ENCODE measurements around the gene PPP6R1. TPM values are rescaled to one million over a fixed set of nuclear protein-coding genes. Genes with fewer than 3 reads are reported as not detected.
A peak's percentile ranks its signal among the peaks of the same experiment; 100 is the strongest.

Gene PPP6R1, protein sequence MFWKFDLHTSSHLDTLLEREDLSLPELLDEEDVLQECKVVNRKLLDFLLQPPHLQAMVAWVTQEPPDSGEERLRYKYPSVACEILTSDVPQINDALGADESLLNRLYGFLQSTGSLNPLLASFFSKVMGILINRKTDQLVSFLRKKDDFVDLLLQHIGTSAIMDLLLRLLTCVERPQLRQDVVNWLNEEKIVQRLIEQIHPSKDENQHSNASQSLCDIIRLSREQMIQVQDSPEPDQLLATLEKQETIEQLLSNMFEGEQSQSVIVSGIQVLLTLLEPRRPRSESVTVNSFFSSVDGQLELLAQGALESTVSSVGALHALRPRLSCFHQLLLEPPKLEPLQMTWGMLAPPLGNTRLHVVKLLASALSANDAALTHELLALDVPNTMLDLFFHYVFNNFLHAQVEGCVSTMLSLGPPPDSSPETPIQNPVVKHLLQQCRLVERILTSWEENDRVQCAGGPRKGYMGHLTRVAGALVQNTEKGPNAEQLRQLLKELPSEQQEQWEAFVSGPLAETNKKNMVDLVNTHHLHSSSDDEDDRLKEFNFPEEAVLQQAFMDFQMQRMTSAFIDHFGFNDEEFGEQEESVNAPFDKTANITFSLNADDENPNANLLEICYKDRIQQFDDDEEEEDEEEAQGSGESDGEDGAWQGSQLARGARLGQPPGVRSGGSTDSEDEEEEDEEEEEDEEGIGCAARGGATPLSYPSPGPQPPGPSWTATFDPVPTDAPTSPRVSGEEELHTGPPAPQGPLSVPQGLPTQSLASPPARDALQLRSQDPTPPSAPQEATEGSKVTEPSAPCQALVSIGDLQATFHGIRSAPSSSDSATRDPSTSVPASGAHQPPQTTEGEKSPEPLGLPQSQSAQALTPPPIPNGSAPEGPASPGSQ
- total RNA-seq = 10 to 100 TPM; 60.0 to 72.9 (median 65.9) TPM
- long read RNA-seq, donor 1, transcript PPP6R1-201 (24 exons, 3,961 nt) = major isoform, 90 of 156 reads
- long read RNA-seq, donor 1, partial matches to known transcripts = 28 of 156 reads
- long read RNA-seq, donor 1, other reads (novel, unspliced or antisense) = 35 of 156 reads
- long read RNA-seq, donor 2, partial matches to known transcripts = 3 of 4 reads
- long read RNA-seq, donor 2, other reads (novel, unspliced or antisense) = 1 of 4 reads

- Histone ChIP-seq H3K36me3 (ENCODE audit: low read depth) (peaks cover 6% of the 10 kb centered on the region), H3K4me1 (ENCODE audit: low read depth) (peaks cover 38% of the 10 kb centered on the region), H3K9me3 (no peaks in the 10 kb centered on the region), H3K4me3 (peak within 1 kb of the TSS; percentile 90)
- DNase-seq (peak; percentile 98 to 99 (median 98)), ATAC-seq (peak; percentile 93)
- intact Hi-C loops (cut with DNase I, micrococcal nuclease) = no loop called here
- TF ChIP-seq, protein P1, sequence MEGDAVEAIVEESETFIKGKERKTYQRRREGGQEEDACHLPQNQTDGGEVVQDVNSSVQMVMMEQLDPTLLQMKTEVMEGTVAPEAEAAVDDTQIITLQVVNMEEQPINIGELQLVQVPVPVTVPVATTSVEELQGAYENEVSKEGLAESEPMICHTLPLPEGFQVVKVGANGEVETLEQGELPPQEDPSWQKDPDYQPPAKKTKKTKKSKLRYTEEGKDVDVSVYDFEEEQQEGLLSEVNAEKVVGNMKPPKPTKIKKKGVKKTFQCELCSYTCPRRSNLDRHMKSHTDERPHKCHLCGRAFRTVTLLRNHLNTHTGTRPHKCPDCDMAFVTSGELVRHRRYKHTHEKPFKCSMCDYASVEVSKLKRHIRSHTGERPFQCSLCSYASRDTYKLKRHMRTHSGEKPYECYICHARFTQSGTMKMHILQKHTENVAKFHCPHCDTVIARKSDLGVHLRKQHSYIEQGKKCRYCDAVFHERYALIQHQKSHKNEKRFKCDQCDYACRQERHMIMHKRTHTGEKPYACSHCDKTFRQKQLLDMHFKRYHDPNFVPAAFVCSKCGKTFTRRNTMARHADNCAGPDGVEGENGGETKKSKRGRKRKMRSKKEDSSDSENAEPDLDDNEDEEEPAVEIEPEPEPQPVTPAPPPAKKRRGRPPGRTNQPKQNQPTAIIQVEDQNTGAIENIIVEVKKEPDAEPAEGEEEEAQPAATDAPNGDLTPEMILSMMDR (IDR thresholded peaks at IDR 0.05) = peak; percentile 31
These were observed at the start of gene PPP6R1 for GRCh38 chr19:55258828-55259539. TSS of gene PPP6R1 (minus strand) at chr19:55259017. CDS start at chr19:55247103, 11,914 bp downstream.

DNA sequence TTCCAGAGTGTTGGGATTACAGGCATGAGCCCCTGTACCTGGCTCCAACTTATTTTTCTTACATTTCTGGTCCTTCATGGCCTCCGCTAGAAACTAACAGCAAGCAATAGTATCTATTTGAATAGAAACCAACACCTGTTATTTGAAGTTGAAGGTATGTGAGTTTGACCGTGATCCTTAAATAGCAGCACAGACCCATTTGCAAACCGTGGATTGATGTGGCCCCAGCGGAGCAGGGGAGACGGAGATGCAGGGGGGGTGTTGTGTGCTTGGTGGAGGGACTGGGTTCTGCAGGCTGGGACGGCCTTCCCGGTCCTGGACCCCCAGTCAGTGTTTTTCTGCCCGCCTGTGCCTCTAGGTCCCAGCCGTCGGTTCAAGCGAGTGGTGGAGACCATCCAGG lies 49.5 kb upstream of the PPP6R1 start:
- no peaks in the 10 kb centered on the region for H3K9me3 ChIP-seq
- ATAC-seq (no peak), DNase-seq (no peak)
- intact Hi-C loops (cut with DNase I, micrococcal nuclease) = loop anchor here in 1 of 2 donors (10.0 kb wide), 1 partner anchor 77 kb away; the partner anchor contains the start of genes RPL28 and TMEM238
- TF ChIP-seq, protein P1 (IDR thresholded peaks at IDR 0.05) = no peak
- H3K4me1 ChIP-seq (ENCODE audit: low read depth) = no peaks in the 10 kb centered on the region
- no peak overlapping the region for H3K4me3 ChIP-seq
- H3K36me3 ChIP-seq (ENCODE audit: low read depth) = no peaks in the 10 kb centered on the region

- TF ChIP-seq, protein P1 (IDR thresholded peaks at IDR 0.05) = no peak
- H3K36me3 ChIP-seq (ENCODE audit: low read depth) = no peaks in the 10 kb centered on the region
These were observed 47.9 kb upstream of the PPP6R1 start for GRCh38 chr19:55306712-55307111.

GRCh38 chr19:55305983-55306562 lies 47.3 kb upstream of the PPP6R1 start:
- H3K4me3 ChIP-seq = no peak overlapping the region
- no peaks in the 10 kb centered on the region for H3K4me1 ChIP-seq (ENCODE audit: low read depth)
- intact Hi-C loops (cut with DNase I, micrococcal nuclease) = loop anchor here in 1 of 2 donors (10.0 kb wide), 1 partner anchor 79 kb away; the partner anchor contains the start of genes RPL28 and TMEM238
- TF ChIP-seq, protein P1 (IDR thresholded peaks at IDR 0.05) = no peak
- no peaks in the 10 kb centered on the region for H3K9me3 ChIP-seq
- no peaks in the 10 kb centered on the region for H3K36me3 ChIP-seq (ENCODE audit: low read depth)
- ATAC-seq = no peak
- DNase-seq = no peak

More at GRCh38 chr19:55306712-55307111, 47.9 kb upstream of the PPP6R1 start:
- intact Hi-C loops (cut with DNase I, micrococcal nuclease) = loop anchor here in 1 of 2 donors (10.0 kb wide), 1 partner anchor 78 kb away; the partner anchor contains the start of genes RPL28 and TMEM238
- Histone ChIP-seq H3K4me3 (no peak overlapping the region), H3K9me3 (no peaks in the 10 kb centered on the region), H3K4me1 (ENCODE audit: low read depth) (no peaks in the 10 kb centered on the region)
- ATAC-seq (no peak), DNase-seq (no peak)

Data from mucosa of descending colon (tissue), 3 donors.